HepG2 (cell line): ENCODE results near the gene KMT2A. TPM values are rescaled to one million over a fixed set of nuclear protein-coding genes. Genes with fewer than 3 reads are reported as not detected.

Source experiments
- CHD2 ChIP-seq: IDR thresholded peaks from 2 replicates; pipeline ENCODE4 v1.6.1; 2011; ENCODE audit warnings: low read depth, low read length, improper control_type of control experiment
- FIP1L1 ChIP-seq: fragments of 200-400 bp; formaldehyde crosslinking; IDR thresholded peaks from 2 replicates; pipeline ENCODE4 v1.6.1; 2018; ENCODE audit warnings: low read depth, mild to moderate bottlenecking, low read length, moderate library complexity, borderline replicate concordance; ENCODE audit not compliant: insufficient read depth
- GMEB2 ChIP-seq: IDR thresholded peaks from 2 replicates; pipeline ENCODE4 v1.6.1; 2016; ENCODE audit warnings: missing biosample characterization, missing genetic modification reagents, low read depth
- KDM1A ChIP-seq: IDR thresholded peaks from 2 replicates; pipeline ENCODE4 v1.6.1; 2016; ENCODE audit warnings: missing compliant biosample characterization
- KIAA2018 ChIP-seq: sonication (generic); formaldehyde crosslinking; IDR thresholded peaks from 2 replicates; pipeline ENCODE4 v1.5.0; 2020; ENCODE audit warnings: mild to moderate bottlenecking, missing genetic modification reagents, borderline replicate concordance
- KMT2B ChIP-seq: IDR thresholded peaks from 2 replicates; pipeline ENCODE4 v1.6.1; 2016; ENCODE audit warnings: missing genetic modification reagents, missing compliant biosample characterization
- MBD4 ChIP-seq: IDR thresholded peaks from 2 replicates; pipeline ENCODE4 v1.6.1; 2012; ENCODE audit warnings: low read length, inconsistent platforms, borderline replicate concordance
- MEIS1 ChIP-seq: sonication (generic); formaldehyde crosslinking; IDR thresholded peaks from 2 replicates; pipeline ENCODE4 v1.9.0; 2021; ENCODE audit warnings: mild to moderate bottlenecking, missing genetic modification reagents, moderate library complexity, borderline replicate concordance
- NR2F2 ChIP-seq: IDR thresholded peaks from 2 replicates; pipeline ENCODE4 v1.6.1; 2012; ENCODE audit warnings: low read depth, inconsistent platforms, borderline replicate concordance
- PRMT3 ChIP-seq: sonication (generic); formaldehyde crosslinking; IDR thresholded peaks from 2 replicates; pipeline ENCODE4 v1.8.1; 2022; ENCODE audit warnings: low read depth, mild to moderate bottlenecking, moderate library complexity, missing genetic modification reagents, borderline replicate concordance
- SNAPC2 ChIP-seq: sonication (generic); formaldehyde crosslinking; IDR thresholded peaks from 2 replicates; pipeline ENCODE4 v1.8.1; 2022; ENCODE audit warnings: mild to moderate bottlenecking, missing genetic modification reagents
- ZBTB37 ChIP-seq: sonication (generic); formaldehyde crosslinking; IDR thresholded peaks from 2 replicates; pipeline ENCODE4 v1.4.0; 2020; ENCODE audit warnings: mild to moderate bottlenecking, missing genetic modification reagents
- ZKSCAN5 ChIP-seq: sonication (generic); formaldehyde crosslinking; IDR thresholded peaks from 2 replicates; pipeline ENCODE4 v1.5.1; 2020; ENCODE audit warnings: mild to moderate bottlenecking, missing genetic modification reagents
- ZNF33A ChIP-seq: sonication (generic); formaldehyde crosslinking; IDR thresholded peaks from 2 replicates; pipeline ENCODE4 v1.5.1; 2020; ENCODE audit warnings: missing genetic modification reagents, mild to moderate bottlenecking, moderate library complexity, borderline replicate concordance
- ZNF343 ChIP-seq: sonication (generic); formaldehyde crosslinking; IDR thresholded peaks from 2 replicates; pipeline ENCODE4 v1.4.0; 2020; ENCODE audit warnings: mild to moderate bottlenecking, missing genetic modification reagents
- ZNF441 ChIP-seq: sonication (generic); formaldehyde crosslinking; IDR thresholded peaks from 2 replicates; pipeline ENCODE4 v1.7.0; 2021; ENCODE audit warnings: missing genetic modification reagents, borderline replicate concordance
- ZNF562 ChIP-seq: sonication (generic); formaldehyde crosslinking; IDR thresholded peaks from 2 replicates; pipeline ENCODE4 v1.8.0; 2022; ENCODE audit warnings: missing genetic modification reagents, borderline replicate concordance
- ZNF7 ChIP-seq: IDR thresholded peaks from 2 replicates; pipeline ENCODE4 v1.6.1; 2016; ENCODE audit warnings: missing biosample characterization, missing genetic modification reagents
- polyA plus RNA-seq, 8 experiments: library from polyadenylated mRNA; depleted of rRNA in 3 of 8; stranded (reverse) in 7 of 8; unstranded in 1 of 8; fragments of >200 nt; fragmentation: Illumina TruSeq in 4 of 8; extraction: Trizol in 4 of 8; gene quantifications; 2 replicates each; pipeline versions ENCODE4 v1.2.1 to v1.2.3, GENCODE V29; 2011 to 2016; ENCODE audit warnings: low read depth in 4 of 8, missing spikeins in 1 of 8, mixed read lengths in 1 of 8; ENCODE audit not compliant: insufficient read depth in 1 of 8
- total RNA-seq, 5 experiments: library from RNA; depleted of rRNA; stranded (reverse); fragments of >200 nt; fragmentation: Illumina TruSeq; extraction: Trizol; gene quantifications; 2 replicates each; pipeline ENCODE4 v1.2.3, GENCODE V29; 2016; ENCODE audit warnings: low read depth in 1 of 5

KMT2A gene
- total and polyA plus RNA-seq, 2 of the 13 experiments (the other 11 are each of a cell fraction or from before 2014, with no cell fraction given): 12.4 to 20.0 TPM

GRCh38 chr11:118530683-118531596, 94.6 kb downstream of the KMT2A start, which contains the start of gene TMEM25 (continued):
- TF ChIP-seq KIAA2018 (CRISPR knock-in tag) (no peak), NR2F2 (no peak), ZBTB37 (CRISPR knock-in tag) (no peak), ZNF441 (CRISPR knock-in tag) (no peak), PRMT3 (peak; percentile 38; the same call in 1 of the 2 replicates), MBD4 (no peak), GMEB2 (CRISPR knock-in tag) (no peak), MEIS1 (CRISPR knock-in tag) (no peak), ZNF562 (CRISPR knock-in tag) (no peak), ZNF343 (no peak; the same call in 1 of the 2 replicates), ZNF33A (CRISPR knock-in tag) (no peak), ZKSCAN5 (CRISPR knock-in tag) (no peak), KDM1A (no peak), SNAPC2 (CRISPR knock-in tag) (0 out of 2 replicates have a peak, but pooled peaks have one; percentile 37), FIP1L1 (no peak), KMT2B (CRISPR knock-in tag) (peak; percentile 87), ZNF7 (CRISPR knock-in tag) (no peak), CHD2 (no peak)
